H1 (cell line): ENCODE results near the gene CXCR5. TPM values are rescaled to one million over a fixed set of nuclear protein-coding genes. Genes with fewer than 3 reads are reported as not detected.

Source experiments
- CTCF ChIA-PET: fragments of 300-600 bp; sonication (Branson Sonifier 250); formaldehyde crosslinking; loops from one replicate; lab custom pipeline; 2021; ENCODE audit not compliant: partially characterized antibody; lab: Charles Lee
- POLR2A ChIA-PET: fragments of 300-600 bp; sonication (Branson Sonifier 250); formaldehyde crosslinking; loops from one replicate; lab custom pipeline; 2021; ENCODE audit warnings: inconsistent platforms; ENCODE audit not compliant: partially characterized antibody; lab: Charles Lee
- DNase-seq, 2 experiments: peaks; one replicate each; pipeline versions ENCODE4 v3.0.0 to v3.0.0-alpha.2; 2010 to 2022; ENCODE audit warnings: low spot score in 2 of 2, low read depth in 1 of 2, mixed read lengths in 1 of 2
- FAIRE-seq: peaks from 2 replicates; lab custom pipeline; 2011; peaks lifted over from hg19 to GRCh38; lab: Jason Lieb, UNC
- H2AFZ ChIP-seq: 2 replicates; pipeline ENCODE4 v1.8.1; 2012; ENCODE audit warnings: low read length, inconsistent platforms
- H2AK5ac ChIP-seq: 2 replicates; pipeline ENCODE4 v1.6.1; 2013; ENCODE audit warnings: low read depth, low read length
- H2BK120ac ChIP-seq: replicated peaks from 2 replicates; pipeline ENCODE3; 2013; ENCODE audit warnings: low read depth, low read length, inconsistent platforms
- H2BK12ac ChIP-seq: 2 replicates; pipeline ENCODE4 v1.6.1; 2013; ENCODE audit warnings: low read depth, low read length
- H2BK15ac ChIP-seq: 2 replicates; pipeline ENCODE4 v1.6.1; 2013; ENCODE audit warnings: low read length
- H2BK20ac ChIP-seq: 2 replicates; pipeline ENCODE4 v1.6.1; 2013; ENCODE audit warnings: low read length
- H2BK5ac ChIP-seq: 2 replicates; pipeline ENCODE4 v1.6.1; 2013; ENCODE audit warnings: low read depth, low read length
- H3K14ac ChIP-seq: 2 replicates; pipeline ENCODE4 v1.6.1; 2013; ENCODE audit warnings: inconsistent platforms; ENCODE audit not compliant: insufficient read length
- H3K18ac ChIP-seq: 2 replicates; pipeline ENCODE4 v1.6.1; 2013; ENCODE audit warnings: low read length; ENCODE audit errors: extremely low read depth
- H3K23ac ChIP-seq: 2 replicates; pipeline ENCODE4 v1.6.1; 2013; ENCODE audit warnings: inconsistent platforms; ENCODE audit not compliant: insufficient read length
- H3K23me2 ChIP-seq: 2 replicates; pipeline ENCODE4 v1.6.1; 2013; ENCODE audit warnings: low read depth, low read length
- H3K27ac ChIP-seq: 2 replicates; pipeline ENCODE4 v1.6.1; 2011; ENCODE audit warnings: low read depth, low read length, inconsistent platforms
- H3K27me3 ChIP-seq, 4 experiments: replicated peaks in 1 of 4; 1 replicate in 1 of 4; 2 replicates in 3 of 4; pipeline versions ENCODE4 v1.6.1 to v1.8.1; 2011 to 2013; ENCODE audit warnings: low read length in 3 of 4, mild to moderate bottlenecking in 3 of 4, inconsistent platforms in 2 of 4, mixed read lengths in 2 of 4, moderate library complexity in 1 of 4; ENCODE audit not compliant: control insufficient read depth in 3 of 4, insufficient read depth in 3 of 4; ENCODE audit errors: extremely low read depth in 1 of 4
- H3K36me3 ChIP-seq, 4 experiments: 2 replicates each; pipeline versions ENCODE4 v1.6.1 to v1.8.1; 2011 to 2013; ENCODE audit warnings: mild to moderate bottlenecking in 4 of 4, low read length in 3 of 4, moderate library complexity in 2 of 4, control low read depth in 1 of 4, inconsistent platforms in 1 of 4; ENCODE audit not compliant: insufficient read depth in 4 of 4, control insufficient read depth in 2 of 4
- H3K4ac ChIP-seq: replicated peaks from 2 replicates; pipeline ENCODE3; 2013; ENCODE audit warnings: low read length, low read depth, mixed read lengths, inconsistent platforms; ENCODE audit not compliant: insufficient read length
- H3K4me1 ChIP-seq, 4 experiments: replicated peaks in 1 of 4; 1 replicate in 1 of 4; 2 replicates in 3 of 4; pipeline versions ENCODE4 v1.6.1 to v1.8.1; 2011 to 2013; ENCODE audit warnings: low read length in 3 of 4, inconsistent platforms in 2 of 4, mixed read lengths in 1 of 4; ENCODE audit not compliant: insufficient read depth in 4 of 4, control insufficient read depth in 3 of 4
- H3K4me2 ChIP-seq, 2 experiments: 2 replicates each; pipeline versions ENCODE4 v1.6.1 to v1.8.1; 2011 to 2013; ENCODE audit warnings: low read depth in 2 of 2, low read length in 2 of 2, control low read depth in 1 of 2, inconsistent platforms in 1 of 2, mild to moderate bottlenecking in 1 of 2; ENCODE audit not compliant: insufficient read depth in 1 of 2
- H3K4me3 ChIP-seq, 4 experiments: fragments of 200-600, 300-600 bp in 1 of 4; sonication (generic), shearing (Covaris generic), sonication (Bioruptor Twin) in 1 of 4; 2 replicates each; pipeline versions ENCODE4 v1.5.1 to v1.8.1; 2011 to 2016; ENCODE audit warnings: low read length in 4 of 4, low read depth in 3 of 4, control low read depth in 2 of 4, inconsistent platforms in 2 of 4, mild to moderate bottlenecking in 2 of 4, mixed read lengths in 1 of 4, moderate library complexity in 1 of 4; ENCODE audit not compliant: insufficient read depth in 2 of 4; ENCODE audit errors: extremely low read depth in 1 of 4
- H3K56ac ChIP-seq: replicated peaks from 2 replicates; pipeline ENCODE3; 2013; ENCODE audit warnings: low read depth, mild to moderate bottlenecking, mixed read lengths, low read length, inconsistent platforms; ENCODE audit not compliant: insufficient read length
- H3K79me1 ChIP-seq: 2 replicates; pipeline ENCODE4 v1.6.1; 2013; ENCODE audit warnings: low read depth, low read length, control low read depth
- H3K79me2 ChIP-seq, 2 experiments: 2 replicates each; pipeline versions ENCODE4 v1.6.1 to v1.8.1; 2012 to 2013; ENCODE audit warnings: low read length in 2 of 2, mild to moderate bottlenecking in 2 of 2, inconsistent platforms in 1 of 2; ENCODE audit not compliant: insufficient read depth in 2 of 2, control insufficient read depth in 1 of 2
- H3K9ac ChIP-seq, 4 experiments: replicated peaks in 1 of 4; 1 replicate in 1 of 4; 2 replicates in 3 of 4; pipeline versions ENCODE4 v1.6.1 to v1.8.1; 2011 to 2013; ENCODE audit warnings: low read depth in 3 of 4, low read length in 3 of 4, control low read depth in 2 of 4, mild to moderate bottlenecking in 2 of 4, moderate library complexity in 2 of 4, inconsistent platforms in 1 of 4; ENCODE audit errors: extremely low read depth in 1 of 4
- H3K9me3 ChIP-seq, 2 experiments: 2 replicates each; pipeline versions ENCODE4 v1.6.1 to v1.8.1; 2012 to 2013; ENCODE audit warnings: mild to moderate bottlenecking in 2 of 2, moderate library complexity in 2 of 2, control low read depth in 1 of 2, inconsistent platforms in 1 of 2, low read depth in 1 of 2, low read length in 1 of 2, mixed read lengths in 1 of 2; ENCODE audit not compliant: insufficient read depth in 2 of 2
- H4K20me1 ChIP-seq, 2 experiments: replicated peaks in 1 of 2; 2 replicates each; pipeline versions ENCODE3 to v1.8.1; 2011 to 2013; ENCODE audit warnings: inconsistent platforms in 2 of 2, low read length in 2 of 2, mild to moderate bottlenecking in 1 of 2; ENCODE audit not compliant: insufficient read depth in 2 of 2, control insufficient read depth in 1 of 2
- H4K5ac ChIP-seq: 2 replicates; pipeline ENCODE4 v1.6.1; 2013; ENCODE audit warnings: low read length, low read depth, mixed read lengths, inconsistent platforms; ENCODE audit not compliant: insufficient read length
- H4K8ac ChIP-seq: 2 replicates; pipeline ENCODE4 v1.8.0; 2013; ENCODE audit warnings: mild to moderate bottlenecking, moderate library complexity, low read length, inconsistent platforms; ENCODE audit not compliant: insufficient read depth; ENCODE audit errors: extremely low read depth
- H4K91ac ChIP-seq: replicated peaks from 2 replicates; pipeline ENCODE3; 2013; ENCODE audit warnings: low read length, mixed read lengths, inconsistent platforms; ENCODE audit not compliant: insufficient read length
- ASH2L ChIP-seq: fragments of 200-600, 300-600 bp; sonication (generic); IDR thresholded peaks from one replicate; pipeline ENCODE4 v1.7.1; 2017; ENCODE audit warnings: low read length
- BACH1 ChIP-seq: IDR thresholded peaks from 2 replicates; pipeline ENCODE4 v1.6.1; 2012; ENCODE audit warnings: low read length, improper control_type of control experiment
- FOSL1 ChIP-seq: IDR thresholded peaks from 2 replicates; pipeline ENCODE4 v1.6.1; 2011; ENCODE audit warnings: mild to moderate bottlenecking, low read depth, low read length, moderate library complexity; ENCODE audit not compliant: insufficient read depth
- GABPA ChIP-seq: IDR thresholded peaks from 2 replicates; pipeline ENCODE4 v1.6.1; 2011; ENCODE audit warnings: mild to moderate bottlenecking, low read length, moderate library complexity, borderline replicate concordance; ENCODE audit not compliant: insufficient read depth
- GTF2F1 ChIP-seq: IDR thresholded peaks from 2 replicates; pipeline ENCODE4 v1.6.1; 2012; ENCODE audit warnings: low read depth, low read length, improper control_type of control experiment, borderline replicate concordance
- JUN ChIP-seq: IDR thresholded peaks from 2 replicates; pipeline ENCODE4 v1.6.1; 2011; ENCODE audit warnings: low read depth, mild to moderate bottlenecking, improper control_type of control experiment, low read length
- SAP30 ChIP-seq: fragments of 300-600 bp; sonication (generic); IDR thresholded peaks from 2 replicates; pipeline ENCODE4 v1.7.1; 2012; ENCODE audit warnings: low read length, moderate library complexity, mild to moderate bottlenecking, inconsistent platforms; ENCODE audit not compliant: insufficient read depth, insufficient replicate concordance
- SUZ12 ChIP-seq: fragments of 200-600 bp; sonication (generic); IDR thresholded peaks from 2 replicates; pipeline ENCODE4 v1.6.1; 2012; ENCODE audit warnings: mild to moderate bottlenecking, inconsistent platforms, low read length, moderate library complexity, mixed read lengths
- TBP ChIP-seq: IDR thresholded peaks from 2 replicates; pipeline ENCODE4 v1.6.1; 2011; ENCODE audit warnings: low read depth, low read length, improper control_type of control experiment
- YY1 ChIP-seq: IDR thresholded peaks from 2 replicates; pipeline ENCODE4 v1.6.1; 2011; ENCODE audit warnings: low read depth, mild to moderate bottlenecking, low read length
- WGBS, 2 experiments: shearing (Covaris generic) in 1 of 2; methylation state at CpG; one replicate each; pipeline versions ENCODE4 v1.1.6 to v1.1.7; 2013 to 2015; ENCODE audit warnings: low lambda C conversion rate in 2 of 2, mixed read lengths in 2 of 2, inconsistent platforms in 1 of 2, low coverage in 1 of 2, missing lambda C conversion rate in 1 of 2; ENCODE audit not compliant: insufficient replicate concordance in 2 of 2, insufficient coverage in 1 of 2, insufficient read length in 1 of 2; ENCODE audit errors: extremely low coverage in 1 of 2, missing lambda C conversion rate in 1 of 2; 5-methylcytosine and 5-hydroxymethylcytosine counted together
- polyA plus RNA-seq, 7 experiments: library from polyadenylated mRNA; depleted of rRNA in 3 of 7; stranded (reverse) in 5 of 7; unstranded in 2 of 7; fragments of >200 nt in 5 of 7; fragments of 200-250 nt in 2 of 7; gene quantifications; 1 replicate in 5 of 7; 2 replicates in 1 of 7; 4 replicates in 1 of 7; pipeline versions ENCODE4 v1.2.1 to v1.2.3, GENCODE V29; 2011 to 2013; ENCODE audit warnings: missing spikeins in 2 of 7, mixed read lengths in 2 of 7
- total RNA-seq: library from RNA; stranded (reverse); fragmentation: NEBNext Ultra II Directional; extraction: Animal tissue kit (Norgen Biotek cat#: 25700); gene quantifications from 2 replicates; pipeline ENCODE4 v1.2.1, GENCODE V29; 2021

The CXCR5 gene
- total and polyA plus RNA-seq, 2 of the 8 experiments (the other 6 are each of a cell fraction or from before 2014, with no cell fraction given), result not detected

DNA sequence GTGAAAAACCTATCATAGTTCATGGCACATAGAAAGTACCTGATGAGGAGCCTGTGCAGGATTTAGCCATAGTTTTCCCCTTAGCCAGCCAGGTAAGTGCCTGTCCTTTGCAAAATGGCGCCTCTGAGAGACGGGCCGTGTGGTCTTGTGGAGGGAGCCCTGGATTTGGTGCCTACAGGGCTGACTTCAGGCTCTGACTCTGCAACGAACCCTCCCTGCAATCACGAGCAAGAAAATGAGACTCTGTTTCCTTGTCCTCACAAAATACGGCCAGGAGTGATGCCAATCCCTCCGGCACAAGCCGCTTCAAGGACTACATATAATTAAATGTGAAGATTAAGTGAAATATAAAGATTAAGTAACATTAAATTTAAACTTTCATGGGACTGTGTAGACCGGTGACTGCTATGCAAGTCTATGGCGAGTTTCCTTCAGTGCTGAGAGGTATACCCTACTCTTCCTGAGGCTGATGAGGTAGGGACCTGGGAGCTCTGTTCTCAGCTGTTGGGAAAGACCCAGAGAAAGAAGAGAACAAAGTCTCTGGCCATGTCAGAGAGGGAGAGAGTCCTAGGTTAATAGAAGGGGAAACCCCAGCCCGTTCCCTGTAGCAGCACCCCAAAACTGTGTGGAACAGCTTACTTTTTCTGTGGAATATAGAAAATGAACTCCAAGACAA is 6.1 kb upstream of the CXCR5 start:
- H3K23ac ChIP-seq, result no peak overlapping the region
- FAIRE-seq, result no peak
- DNase-seq, result no peak
- 0 out of 2 replicates have a peak overlapping the region, but pooled peaks have one; percentile 70 for H2AFZ ChIP-seq
- H4K5ac ChIP-seq, result no peak overlapping the region
- no peaks in the 10 kb centered on the region for H3K9me3 ChIP-seq
- CTCF ChIA-PET, result interaction anchor here (1.1 to 1.7 kb wide), 4 partner anchors 8 to 30 kb away, joined by 3 to 4 read pairs (median 4); no protein-coding TSS in a partner anchor
- H4K8ac ChIP-seq, result no peak overlapping the region
- H3K4me3 ChIP-seq, result no peak overlapping the region
- no peak overlapping the region; the same call in 1 of the 2 replicates for H3K18ac ChIP-seq
- H2BK15ac ChIP-seq, result 0 out of 2 replicates have a peak overlapping the region, but pooled peaks have one; percentile 23
- WGBS, 2 experiments, result 89% methylated on average over 11 of the region's 11 CpGs; no CpG with 5 or more reads in 1 of the 2 experiments
- H3K79me1 ChIP-seq, result no peaks in the 10 kb centered on the region
- H4K91ac ChIP-seq, result no peak overlapping the region
- no peaks in the 10 kb centered on the region for H3K27me3 ChIP-seq
- no peak overlapping the region for H3K14ac ChIP-seq
- no peaks in the 10 kb centered on the region for H3K36me3 ChIP-seq
- no peaks in the 10 kb centered on the region for H4K20me1 ChIP-seq
- H3K27ac ChIP-seq, result no peak overlapping the region
- H2BK120ac ChIP-seq, result no peak overlapping the region
- no peaks in the 10 kb centered on the region for H3K79me2 ChIP-seq
- H3K23me2 ChIP-seq, result peaks cover 5% of the 10 kb centered on the region; the same call in 1 of the 2 replicates
- no peak overlapping the region for H3K4ac ChIP-seq
- H2BK5ac ChIP-seq, result no peak overlapping the region
- H3K9ac ChIP-seq, result no peak overlapping the region
- H2AK5ac ChIP-seq, result no peak overlapping the region
- POLR2A ChIA-PET, result interaction anchor here (1.5 to 2.8 kb wide), 2 partner anchors 9 to 18 kb away, joined by 4 to 12 read pairs; no protein-coding TSS in a partner anchor
- no peak overlapping the region for H3K4me2 ChIP-seq
- no peak overlapping the region for H3K56ac ChIP-seq
- no peak overlapping the region for H2BK20ac ChIP-seq
- no peak overlapping the region for H2BK12ac ChIP-seq
- H3K4me1 ChIP-seq, result no peaks in the 10 kb centered on the region; a peak in 1 of 7 replicates
- TF ChIP-seq YY1 (no peak), GTF2F1 (no peak), BACH1 (no peak), ASH2L (no peak), JUN (no peak), SUZ12 (no peak), TBP (no peak), SAP30 (no peak), GABPA (no peak), FOSL1 (no peak)
